PFSK-1 (cell line): Measurements from ENCODE around the gene EP400.

Source experiments
- FOXP2 ChIP-seq: optimal IDR thresholded peaks from 2 replicates; pipeline ENCODE3; 2011; ENCODE audit warnings: borderline replicate concordance, control low read depth, inconsistent platforms; ENCODE audit not compliant: insufficient read depth; ENCODE audit errors: extremely low read length, extremely low read depth
- POLR2AphosphoS5 ChIP-seq: IDR thresholded peaks from 2 replicates; pipeline ENCODE4 v1.6.1; 2012; ENCODE audit warnings: low read depth, mild to moderate bottlenecking, control low read depth, low read length, moderate library complexity
- SIN3A ChIP-seq: IDR thresholded peaks from 2 replicates; pipeline ENCODE4 v1.6.1; 2012; ENCODE audit warnings: mild to moderate bottlenecking, low read length, moderate library complexity, borderline replicate concordance; ENCODE audit not compliant: insufficient read depth
- TAF1 ChIP-seq: IDR thresholded peaks from 2 replicates; pipeline ENCODE4 v1.6.1; 2012; ENCODE audit warnings: low read length, control low read depth, borderline replicate concordance; ENCODE audit not compliant: insufficient read depth
- TF ChIP-seq, protein P1 (sequence below), 2 experiments: IDR thresholded peaks; 2 replicates each; pipeline versions ENCODE4 v1.6.1 to v1.8.0; 2011 to 2012; ENCODE audit warnings: low read depth in 2 of 2, low read length in 2 of 2, control low read depth in 1 of 2, inconsistent platforms in 1 of 2, mild to moderate bottlenecking in 1 of 2, moderate library complexity in 1 of 2; ENCODE audit not compliant: insufficient read depth in 1 of 2

EP400 gene

DNA sequence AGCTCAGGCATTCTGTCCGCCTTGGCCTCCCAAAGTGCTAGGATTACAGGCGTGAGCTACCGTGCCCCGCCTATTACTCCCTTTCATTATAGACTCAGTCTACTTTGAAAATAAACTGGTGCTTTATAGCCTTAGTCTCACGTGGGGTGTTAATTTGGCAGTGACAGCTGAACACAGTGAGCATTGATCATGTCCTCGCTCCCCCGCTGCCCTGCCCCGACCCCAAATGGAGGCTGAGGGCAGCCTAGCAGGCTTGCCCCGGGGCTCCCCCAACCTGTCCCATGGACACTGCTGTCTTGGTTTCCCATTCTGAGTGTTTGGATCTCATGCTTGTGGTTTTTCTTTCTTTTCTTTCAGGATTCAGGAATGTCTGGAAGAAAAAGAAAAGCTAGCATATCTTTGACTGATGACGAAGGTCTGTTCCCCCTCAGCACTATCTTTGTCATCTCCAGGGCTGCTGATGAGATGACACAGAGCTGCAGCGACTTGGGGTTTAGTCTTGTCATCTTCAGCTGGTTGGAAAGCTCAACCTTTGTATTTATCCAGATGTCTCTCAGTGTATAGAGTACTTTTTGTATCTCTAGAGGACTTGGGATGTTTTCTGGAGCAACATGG is 42.2 kb downstream of the EP400 start:
- TF ChIP-seq TAF1 (no peak), FOXP2 (no peak), SIN3A (no peak), POLR2AphosphoS5 (no peak)
- TF ChIP-seq, protein P1, sequence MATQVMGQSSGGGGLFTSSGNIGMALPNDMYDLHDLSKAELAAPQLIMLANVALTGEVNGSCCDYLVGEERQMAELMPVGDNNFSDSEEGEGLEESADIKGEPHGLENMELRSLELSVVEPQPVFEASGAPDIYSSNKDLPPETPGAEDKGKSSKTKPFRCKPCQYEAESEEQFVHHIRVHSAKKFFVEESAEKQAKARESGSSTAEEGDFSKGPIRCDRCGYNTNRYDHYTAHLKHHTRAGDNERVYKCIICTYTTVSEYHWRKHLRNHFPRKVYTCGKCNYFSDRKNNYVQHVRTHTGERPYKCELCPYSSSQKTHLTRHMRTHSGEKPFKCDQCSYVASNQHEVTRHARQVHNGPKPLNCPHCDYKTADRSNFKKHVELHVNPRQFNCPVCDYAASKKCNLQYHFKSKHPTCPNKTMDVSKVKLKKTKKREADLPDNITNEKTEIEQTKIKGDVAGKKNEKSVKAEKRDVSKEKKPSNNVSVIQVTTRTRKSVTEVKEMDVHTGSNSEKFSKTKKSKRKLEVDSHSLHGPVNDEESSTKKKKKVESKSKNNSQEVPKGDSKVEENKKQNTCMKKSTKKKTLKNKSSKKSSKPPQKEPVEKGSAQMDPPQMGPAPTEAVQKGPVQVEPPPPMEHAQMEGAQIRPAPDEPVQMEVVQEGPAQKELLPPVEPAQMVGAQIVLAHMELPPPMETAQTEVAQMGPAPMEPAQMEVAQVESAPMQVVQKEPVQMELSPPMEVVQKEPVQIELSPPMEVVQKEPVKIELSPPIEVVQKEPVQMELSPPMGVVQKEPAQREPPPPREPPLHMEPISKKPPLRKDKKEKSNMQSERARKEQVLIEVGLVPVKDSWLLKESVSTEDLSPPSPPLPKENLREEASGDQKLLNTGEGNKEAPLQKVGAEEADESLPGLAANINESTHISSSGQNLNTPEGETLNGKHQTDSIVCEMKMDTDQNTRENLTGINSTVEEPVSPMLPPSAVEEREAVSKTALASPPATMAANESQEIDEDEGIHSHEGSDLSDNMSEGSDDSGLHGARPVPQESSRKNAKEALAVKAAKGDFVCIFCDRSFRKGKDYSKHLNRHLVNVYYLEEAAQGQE (IDR thresholded peaks at IDR 0.05; ENCODE audit: insufficient read depth in 1 of 2, low read depth in 2 of 2, low read length in 2 of 2) = no peak

DNA sequence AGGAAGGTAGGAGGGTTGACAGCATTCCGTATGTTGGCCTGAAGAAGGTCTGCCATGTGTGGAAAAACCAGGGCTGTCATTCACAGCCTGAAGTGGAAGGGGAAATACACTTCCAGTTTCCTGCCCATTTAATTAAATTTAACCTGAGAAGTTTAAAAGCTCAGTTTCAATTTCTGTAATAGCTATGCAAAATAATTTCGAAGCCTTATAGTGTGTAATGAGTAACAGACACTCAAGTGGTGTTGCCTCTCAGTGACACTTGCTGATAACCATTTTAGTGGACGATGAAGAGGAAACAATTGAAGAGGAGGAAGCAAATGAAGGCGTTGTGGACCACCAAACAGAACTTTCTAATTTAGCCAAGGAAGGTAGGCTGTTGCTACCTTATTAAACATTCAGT is 44.8 kb downstream of the EP400 start:
- no peak for TF ChIP-seq POLR2AphosphoS5
- no peak for TF ChIP-seq SIN3A
- TF ChIP-seq, protein P1 (IDR thresholded peaks at IDR 0.05; ENCODE audit: insufficient read depth in 1 of 2, low read depth in 2 of 2, low read length in 2 of 2) = no peak
- TF ChIP-seq FOXP2 = no peak
- no peak for TF ChIP-seq TAF1

DNA sequence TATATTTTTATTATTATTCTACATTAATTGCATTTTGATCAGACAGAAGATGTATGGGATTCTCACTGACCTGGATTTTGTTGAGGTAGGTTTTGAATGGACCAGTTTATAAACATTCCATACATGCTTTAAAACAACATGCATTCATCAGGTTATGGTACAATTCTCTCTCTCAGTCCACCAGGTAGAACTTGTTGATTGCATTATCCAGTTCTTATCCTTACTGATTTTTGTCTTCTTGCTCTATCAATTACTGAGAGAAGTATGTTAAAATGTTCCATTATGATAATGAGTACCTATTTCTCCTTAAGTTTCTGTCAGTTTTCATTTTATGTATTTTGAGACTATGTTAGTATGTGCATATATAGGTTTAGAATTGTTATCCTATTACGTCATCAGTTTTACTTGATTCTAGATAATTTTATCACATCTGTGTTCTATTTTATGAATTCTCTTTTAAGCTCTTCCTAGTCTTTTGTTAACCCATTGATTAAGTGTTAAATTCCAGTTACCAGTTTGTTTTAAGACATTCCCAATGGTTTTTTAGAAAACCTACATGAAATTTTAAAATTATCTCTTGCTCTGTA is 50.6 kb downstream of the EP400 start:
- no peak for TF ChIP-seq SIN3A
- TF ChIP-seq TAF1 = no peak
- TF ChIP-seq, protein P1 (IDR thresholded peaks at IDR 0.05; ENCODE audit: insufficient read depth in 1 of 2, low read depth in 2 of 2, low read length in 2 of 2) = no peak
- TF ChIP-seq POLR2AphosphoS5 = no peak
- no peak for TF ChIP-seq FOXP2

DNA sequence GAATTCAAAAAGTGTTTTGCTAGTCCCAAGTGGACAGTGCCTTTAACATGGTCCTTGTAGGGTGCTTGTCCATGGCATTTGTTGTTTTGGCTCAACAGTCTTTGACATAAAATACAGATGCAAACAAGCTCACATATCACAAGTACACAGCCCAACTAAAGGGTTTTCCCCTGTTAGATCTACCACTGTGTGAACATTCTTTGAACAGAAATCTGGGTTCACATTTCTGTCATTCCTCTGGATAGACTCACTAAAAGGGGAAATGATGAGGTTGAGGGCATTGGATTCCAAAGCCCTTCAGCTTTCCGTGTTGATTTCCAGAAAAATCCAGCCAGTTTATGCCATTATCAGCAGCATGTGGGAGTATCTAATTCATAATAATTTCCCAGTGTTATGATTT is 54.1 kb downstream of the EP400 start:
- no peak for TF ChIP-seq TAF1
- TF ChIP-seq FOXP2 = no peak
- TF ChIP-seq, protein P1 (IDR thresholded peaks at IDR 0.05; ENCODE audit: insufficient read depth in 1 of 2, low read depth in 2 of 2, low read length in 2 of 2) = no peak
- TF ChIP-seq POLR2AphosphoS5 = no peak
- TF ChIP-seq SIN3A = no peak

DNA sequence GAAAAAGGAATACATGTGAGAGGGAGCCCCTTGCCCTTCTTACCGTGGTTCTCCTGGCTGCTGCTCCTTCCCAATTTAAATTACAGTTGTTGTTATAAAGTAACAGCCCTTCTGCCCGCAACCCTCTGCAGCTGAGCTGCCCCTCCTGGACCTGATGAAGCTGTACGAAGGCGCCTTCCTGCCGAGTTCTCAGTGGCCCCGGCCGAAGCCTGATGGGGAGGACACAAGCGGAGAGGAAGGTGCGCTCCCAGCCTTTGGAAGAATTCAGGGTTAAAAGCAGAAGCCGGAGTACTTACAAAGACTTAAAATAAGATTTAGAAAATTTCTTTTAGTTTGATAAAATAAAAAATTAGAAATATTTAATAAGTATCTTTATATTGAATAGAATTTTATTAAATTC is 55.2 kb downstream of the EP400 start:
- TF ChIP-seq, protein P1 (IDR thresholded peaks at IDR 0.05; ENCODE audit: insufficient read depth in 1 of 2, low read depth in 2 of 2, low read length in 2 of 2) = no peak
- TF ChIP-seq SIN3A (no peak), POLR2AphosphoS5 (no peak)
